H9 (cell line): ENCODE data around the gene LRRN4CL. TPM values are rescaled to one million over a fixed set of nuclear protein-coding genes. Genes with fewer than 3 reads are reported as not detected.
A peak's percentile ranks its signal among the peaks of the same experiment; 100 is the strongest.

Experiments used
- DNase-seq: peaks from one replicate; pipeline ENCODE4 v3.0.0-alpha.2; 2017
- H2AFZ ChIP-seq: one replicate; pipeline ENCODE4 v1.6.1; 2013; ENCODE audit warnings: mild to moderate bottlenecking, low read length, control low read depth, moderate library complexity
- H2AK5ac ChIP-seq: 2 replicates; pipeline ENCODE4 v1.6.1; 2013; ENCODE audit warnings: low read length, control low read depth, mixed read lengths; ENCODE audit not compliant: insufficient read length
- H2BK120ac ChIP-seq: one replicate; pipeline ENCODE4 v1.6.1; 2013; ENCODE audit warnings: low read depth, mild to moderate bottlenecking, low read length, control low read depth, inconsistent platforms; ENCODE audit not compliant: poor library complexity, severe bottlenecking
- H2BK12ac ChIP-seq: 2 replicates; pipeline ENCODE4 v1.6.1; 2013; ENCODE audit warnings: low read length, control low read depth, mixed read lengths, low read depth; ENCODE audit not compliant: insufficient read length
- H2BK15ac ChIP-seq: 2 replicates; pipeline ENCODE4 v1.6.1; 2013; ENCODE audit warnings: low read depth, low read length, control low read depth
- H2BK20ac ChIP-seq: one replicate; pipeline ENCODE4 v1.6.1; 2013; ENCODE audit warnings: low read depth, mild to moderate bottlenecking, low read length, control low read depth, inconsistent platforms; ENCODE audit not compliant: poor library complexity, severe bottlenecking
- H2BK5ac ChIP-seq: 2 replicates; pipeline ENCODE4 v1.6.1; 2013; ENCODE audit warnings: low read length, control low read depth, mixed read lengths; ENCODE audit not compliant: insufficient read length
- H3K14ac ChIP-seq: 2 replicates; pipeline ENCODE4 v1.6.1; 2013; ENCODE audit warnings: low read length, control low read depth; ENCODE audit not compliant: insufficient read depth
- H3K18ac ChIP-seq: 2 replicates; pipeline ENCODE4 v1.6.1; 2013; ENCODE audit warnings: low read depth, mild to moderate bottlenecking, mixed read lengths, low read length, control low read depth; ENCODE audit not compliant: insufficient read length
- H3K23ac ChIP-seq: 2 replicates; pipeline ENCODE4 v1.6.1; 2013; ENCODE audit warnings: low read length, control low read depth, mixed read lengths, low read depth; ENCODE audit not compliant: insufficient read length
- H3K23me2 ChIP-seq: 2 replicates; pipeline ENCODE4 v1.6.1; 2013; ENCODE audit warnings: low read depth, mild to moderate bottlenecking, mixed read lengths, low read length, control low read depth; ENCODE audit not compliant: insufficient read length, poor library complexity, severe bottlenecking
- H3K27ac ChIP-seq: 2 replicates; pipeline ENCODE4 v1.5.1; 2013; ENCODE audit warnings: low read length, control low read depth, mixed read lengths, low read depth; ENCODE audit not compliant: insufficient read length
- H3K27me3 ChIP-seq: 2 replicates; pipeline ENCODE4 v1.6.1; 2013; ENCODE audit warnings: low read length, control low read depth, inconsistent platforms; ENCODE audit not compliant: insufficient read depth
- H3K4ac ChIP-seq: 2 replicates; pipeline ENCODE4 v1.6.1; 2013; ENCODE audit warnings: low read depth, mild to moderate bottlenecking, control low read depth, inconsistent platforms, low read length, moderate library complexity
- H3K4me1 ChIP-seq: 2 replicates; pipeline ENCODE4 v1.6.1; 2013; ENCODE audit warnings: low read length, control low read depth, inconsistent platforms; ENCODE audit not compliant: insufficient read depth
- H3K4me2 ChIP-seq: 2 replicates; pipeline ENCODE4 v1.6.1; 2013; ENCODE audit warnings: low read length, control low read depth, mixed read lengths; ENCODE audit not compliant: insufficient read length, insufficient read depth
- H3K56ac ChIP-seq: 2 replicates; pipeline ENCODE4 v1.6.1; 2013; ENCODE audit warnings: low read depth, mild to moderate bottlenecking, mixed read lengths, low read length, control low read depth; ENCODE audit not compliant: insufficient read length
- H3K79me1 ChIP-seq: 2 replicates; pipeline ENCODE4 v1.6.1; 2013; ENCODE audit warnings: low read depth, mild to moderate bottlenecking, moderate library complexity, low read length, control low read depth, inconsistent platforms; ENCODE audit not compliant: insufficient read depth, poor library complexity, severe bottlenecking
- H3K79me2 ChIP-seq: 2 replicates; pipeline ENCODE4 v1.6.1; 2013; ENCODE audit warnings: low read length, control low read depth, inconsistent platforms; ENCODE audit not compliant: insufficient read depth
- H3K9ac ChIP-seq: 2 replicates; pipeline ENCODE4 v1.6.1; 2013; ENCODE audit warnings: low read length, control low read depth, mixed read lengths; ENCODE audit not compliant: insufficient read length; ENCODE audit errors: extremely low read depth
- H3K9me3 ChIP-seq: one replicate; pipeline ENCODE4 v1.6.1; 2013; ENCODE audit warnings: low read depth, low read length, inconsistent platforms; ENCODE audit not compliant: control insufficient read depth
- H3T11ph ChIP-seq: one replicate; pipeline ENCODE4 v1.6.1; 2013; ENCODE audit warnings: mild to moderate bottlenecking, low read length, control low read depth, inconsistent platforms
- H4K20me1 ChIP-seq: one replicate; pipeline ENCODE4 v1.6.1; 2013; ENCODE audit not compliant: control insufficient read depth, insufficient read length, insufficient read depth
- H4K5ac ChIP-seq: 2 replicates; pipeline ENCODE4 v1.6.1; 2013; ENCODE audit warnings: low read depth, mild to moderate bottlenecking, mixed read lengths, low read length, control low read depth; ENCODE audit not compliant: insufficient read length
- H4K8ac ChIP-seq: replicated peaks from 2 replicates; pipeline ENCODE4 v1.6.1; 2013; ENCODE audit warnings: low read length, control low read depth, mixed read lengths, low read depth; ENCODE audit not compliant: insufficient read length
- H4K91ac ChIP-seq: 2 replicates; pipeline ENCODE4 v1.6.1; 2013; ENCODE audit warnings: low read depth, mild to moderate bottlenecking, moderate library complexity, mixed read lengths, low read length, control low read depth; ENCODE audit not compliant: insufficient read length
- H3K27ac Mint-ChIP-seq, 3 experiments: 2 replicates in 2 of 3; 3 replicates in 1 of 3; pipeline ENCODE4 v1.8.0; 2020 to 2021; ENCODE audit warnings: mixed read lengths in 3 of 3, mild to moderate bottlenecking in 1 of 3, moderate library complexity in 1 of 3
- H3K27me3 Mint-ChIP-seq: 2 replicates; pipeline ENCODE4 v1.8.0; 2021; ENCODE audit warnings: low read depth, mild to moderate bottlenecking, moderate library complexity, mixed read lengths
- H3K36me3 Mint-ChIP-seq, 3 experiments: 2 replicates in 2 of 3; 3 replicates in 1 of 3; pipeline ENCODE4 v1.8.0; 2020 to 2021; ENCODE audit warnings: low read depth in 3 of 3, mixed read lengths in 3 of 3; ENCODE audit not compliant: insufficient read depth in 1 of 3
- H3K4me1 Mint-ChIP-seq, 2 experiments: 2 replicates each; pipeline ENCODE4 v1.8.0; 2020; ENCODE audit warnings: mixed read lengths in 2 of 2
- H3K4me3 Mint-ChIP-seq, 2 experiments: 2 replicates in 1 of 2; 3 replicates in 1 of 2; pipeline ENCODE4 v1.8.0; 2020 to 2021; ENCODE audit warnings: mild to moderate bottlenecking in 2 of 2, mixed read lengths in 2 of 2, moderate library complexity in 1 of 2
- H3K9me3 Mint-ChIP-seq, 2 experiments: 2 replicates in 1 of 2; 3 replicates in 1 of 2; pipeline ENCODE4 v1.8.0; 2020; ENCODE audit warnings: mild to moderate bottlenecking in 2 of 2, mixed read lengths in 2 of 2, moderate library complexity in 1 of 2
- WGBS: extraction: QIAGEN DNeasy Blood & Tissue Kit; methylation state at CpG from one replicate; pipeline ENCODE4 v1.1.7; 2013; ENCODE audit warnings: missing lambda C conversion rate, low lambda C conversion rate, mixed read lengths; ENCODE audit not compliant: insufficient read length; ENCODE audit errors: extremely low coverage; 5-methylcytosine and 5-hydroxymethylcytosine counted together
- total RNA-seq: library from RNA; stranded (reverse); gene quantifications from 2 replicates; pipeline ENCODE4 v1.2.1, GENCODE V29; 2021
- TF ChIP-seq, protein P1 (sequence below): fragments of 200-600 bp; sonication (generic); conservative IDR thresholded peaks from 3 replicates; pipeline ENCODE4 v1.8.0; 2021; ENCODE audit warnings: antibody characterized with exemption, mild to moderate bottlenecking

Gene LRRN4CL
- total RNA-seq, 1 experiment from 2014 or later: 0.59 TPM

DNA sequence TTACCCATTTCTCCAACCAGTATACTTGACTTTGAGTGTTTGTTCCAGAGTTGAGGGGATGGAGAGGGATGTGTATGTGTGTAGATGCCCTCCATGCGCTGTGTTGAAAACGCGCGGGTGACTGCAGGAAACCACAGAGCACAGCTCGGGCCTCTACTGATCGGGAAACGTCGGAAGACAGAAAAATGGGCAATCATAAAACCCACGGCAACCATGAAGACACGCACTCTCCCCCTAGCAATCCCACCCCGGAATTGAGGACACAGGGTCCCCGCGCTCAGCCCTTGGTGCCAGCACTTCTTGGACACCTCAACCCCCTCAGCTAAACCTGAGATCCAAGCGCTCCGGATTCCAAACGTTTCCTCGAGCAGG lies 18.1 kb downstream of the LRRN4CL start:
- Histone ChIP-seq H3K4me1 (peaks cover 1% of the 10 kb centered on the region; the same call in 1 of the 2 replicates), H3K9ac (peak overlapping the region; percentile 89), H2BK15ac (no peak overlapping the region), H2AK5ac (no peak overlapping the region), H3K27ac (no peak overlapping the region), H3K79me2 (no peaks in the 10 kb centered on the region), H3K56ac (no peak overlapping the region), H3K18ac (no peak overlapping the region), H2AFZ (no peak overlapping the region), H3K4me2 (peak overlapping the region; percentile 83), H3K27me3 (no peaks in the 10 kb centered on the region), H4K91ac (no peak overlapping the region), H2BK5ac (no peak overlapping the region), H2BK120ac (no peak overlapping the region), H3K23me2 (peaks cover 8% of the 10 kb centered on the region), H2BK20ac (no peak overlapping the region), H4K5ac (no peak overlapping the region), H4K20me1 (no peaks in the 10 kb centered on the region), H3K79me1 (no peaks in the 10 kb centered on the region), H3K14ac (peak overlapping the region; percentile 59; the same call in 1 of the 2 replicates), H3K23ac (no peak overlapping the region), H2BK12ac (no peak overlapping the region), H3K9me3 (no peaks in the 10 kb centered on the region), H3K4ac (no peak overlapping the region; the same call in 1 of the 2 replicates), H4K8ac (no peak overlapping the region), H3T11ph (no peak overlapping the region)
- H3K27ac Mint-ChIP-seq: peak overlapping the region; percentile 92 to 97 (median 93)
- DNase-seq: no peak
- peaks cover 19 to 46% (median 37%) of the 10 kb centered on the region in 3 experiments; a peak in 6 of 7 replicates for H3K36me3 Mint-ChIP-seq
- no peaks in the 10 kb centered on the region for H3K9me3 Mint-ChIP-seq
- H3K27me3 Mint-ChIP-seq: no peaks in the 10 kb centered on the region; the same call in 1 of the 2 replicates
- peak overlapping the region; percentile 92 to 99 for H3K4me3 Mint-ChIP-seq
- peaks cover 24 to 31% of the 10 kb centered on the region in 2 experiments for H3K4me1 Mint-ChIP-seq
- no CpG with 5 or more reads among the region's 17 CpGs for WGBS
- TF ChIP-seq, protein P1, sequence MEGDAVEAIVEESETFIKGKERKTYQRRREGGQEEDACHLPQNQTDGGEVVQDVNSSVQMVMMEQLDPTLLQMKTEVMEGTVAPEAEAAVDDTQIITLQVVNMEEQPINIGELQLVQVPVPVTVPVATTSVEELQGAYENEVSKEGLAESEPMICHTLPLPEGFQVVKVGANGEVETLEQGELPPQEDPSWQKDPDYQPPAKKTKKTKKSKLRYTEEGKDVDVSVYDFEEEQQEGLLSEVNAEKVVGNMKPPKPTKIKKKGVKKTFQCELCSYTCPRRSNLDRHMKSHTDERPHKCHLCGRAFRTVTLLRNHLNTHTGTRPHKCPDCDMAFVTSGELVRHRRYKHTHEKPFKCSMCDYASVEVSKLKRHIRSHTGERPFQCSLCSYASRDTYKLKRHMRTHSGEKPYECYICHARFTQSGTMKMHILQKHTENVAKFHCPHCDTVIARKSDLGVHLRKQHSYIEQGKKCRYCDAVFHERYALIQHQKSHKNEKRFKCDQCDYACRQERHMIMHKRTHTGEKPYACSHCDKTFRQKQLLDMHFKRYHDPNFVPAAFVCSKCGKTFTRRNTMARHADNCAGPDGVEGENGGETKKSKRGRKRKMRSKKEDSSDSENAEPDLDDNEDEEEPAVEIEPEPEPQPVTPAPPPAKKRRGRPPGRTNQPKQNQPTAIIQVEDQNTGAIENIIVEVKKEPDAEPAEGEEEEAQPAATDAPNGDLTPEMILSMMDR: no peak
